ENCODE data around the gene SELENOS.

Gene SELENOS

GRCh38 chr15:101276501-101277037 lies 716 bp downstream of the SELENOS start:
- no peak for DNase-seq

- DNase-seq, result no peak
Observed at GRCh38 chr15:101275018-101275417, 2.3 kb downstream of the SELENOS start.

GRCh38 chr15:101273534-101273933 lies 3.8 kb downstream of the SELENOS start:
- peak; percentile 2 to 4 for DNase-seq

GRCh38 chr15:101272584-101272983 lies 4.7 kb downstream of the SELENOS start:
- DNase-seq, result peak in 1 of 2 experiments; percentile 3

- peak in 1 of 2 experiments; percentile 17 for DNase-seq
Observed at GRCh38 chr15:101269479-101270223, 7.6 kb downstream of the SELENOS start.

- DNase-seq, result peak in 1 of 2 experiments; percentile 15
Observed at GRCh38 chr15:101267320-101268104, 9.8 kb downstream of the SELENOS start.

- DNase-seq, result peak in 1 of 2 experiments; percentile 7
Observed at GRCh38 chr15:101266787-101267186, 10.5 kb downstream of the SELENOS start.

- peak in 1 of 2 experiments; percentile 11 for DNase-seq
Observed at GRCh38 chr15:101266034-101266433, 11.3 kb downstream of the SELENOS start.

GRCh38 chr15:101264911-101265641 lies 12.2 kb downstream of the SELENOS start:
- peak in 1 of 2 experiments; percentile 9 for DNase-seq

GRCh38 chr15:101264011-101264410 lies 13.3 kb downstream of the SELENOS start:
- DNase-seq, result peak in 1 of 2 experiments; percentile 14

- no peak for DNase-seq
Observed at GRCh38 chr15:101262551-101262950, 14.7 kb downstream of the SELENOS start.

- peak; percentile 15 to 56 for DNase-seq
Observed at GRCh38 chr15:101258238-101259144, 18.8 kb downstream of the SELENOS start.

GRCh38 chr15:101256757-101257156 lies 20.5 kb downstream of the SELENOS start:
- peak in 1 of 2 experiments; percentile 30 for DNase-seq

- peak in 1 of 2 experiments; percentile 18 for DNase-seq
Observed at GRCh38 chr15:101255615-101256241, 21.6 kb downstream of the SELENOS start.

GRCh38 chr15:101255051-101255395 lies 22.3 kb downstream of the SELENOS start:
- peak in 1 of 2 experiments; percentile 4 for DNase-seq

- DNase-seq, result peak in 1 of 2 experiments; percentile 15
Observed at GRCh38 chr15:101254157-101255050, 22.9 kb downstream of the SELENOS start.

GRCh38 chr15:101252836-101253235 lies 24.4 kb downstream of the SELENOS start:
- DNase-seq, result no peak

GRCh38 chr15:101251830-101252820 lies 25.2 kb downstream of the SELENOS start, which contains the start of gene CHSY1:
Gene CHSY1, minus strand, starts transcription at chr15:101252048. Its CDS starts 592 bp downstream, at chr15:101251456.
- DNase-seq, result peak; percentile 92
